Inferior parietal cortex (tissue), 1 donor: ENCODE results near the gene CDIP1.
A peak's percentile ranks its signal among the peaks of the same experiment; 100 is the strongest.

ENCODE experiments used
- DNase-seq: peaks from one replicate; pipeline ENCODE4 v3.0.0-alpha.2; 2016; ENCODE audit errors: extremely low spot score

The CDIP1 gene

DNA sequence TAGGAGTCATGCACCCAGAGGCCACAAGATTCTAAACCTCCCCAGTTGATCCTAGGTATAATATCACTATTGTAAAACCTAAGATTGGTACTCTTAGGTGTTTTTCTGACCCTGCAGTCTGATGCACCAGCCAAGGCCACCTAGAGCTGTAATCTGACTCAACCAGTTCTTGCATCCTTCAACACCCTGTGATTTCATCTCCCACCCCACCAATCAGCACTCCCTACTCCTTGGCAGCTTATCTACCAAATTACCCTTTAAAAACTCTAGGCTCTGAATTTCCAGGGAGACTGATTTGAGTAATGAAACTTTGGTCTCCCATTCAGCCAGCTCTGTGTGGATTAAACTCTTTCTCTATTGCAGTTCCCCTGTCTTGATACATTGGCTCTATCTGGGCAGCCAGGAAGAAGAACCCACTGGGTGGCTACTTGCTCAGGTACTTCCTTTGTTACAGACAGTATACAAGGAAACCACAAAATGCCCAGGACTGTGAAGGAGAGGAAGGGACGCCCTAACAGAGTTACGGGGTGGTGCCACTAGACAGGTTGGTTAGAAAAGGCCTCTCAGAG is 1.2 kb upstream of the CDIP1 start:
- no peak for DNase-seq

DNA sequence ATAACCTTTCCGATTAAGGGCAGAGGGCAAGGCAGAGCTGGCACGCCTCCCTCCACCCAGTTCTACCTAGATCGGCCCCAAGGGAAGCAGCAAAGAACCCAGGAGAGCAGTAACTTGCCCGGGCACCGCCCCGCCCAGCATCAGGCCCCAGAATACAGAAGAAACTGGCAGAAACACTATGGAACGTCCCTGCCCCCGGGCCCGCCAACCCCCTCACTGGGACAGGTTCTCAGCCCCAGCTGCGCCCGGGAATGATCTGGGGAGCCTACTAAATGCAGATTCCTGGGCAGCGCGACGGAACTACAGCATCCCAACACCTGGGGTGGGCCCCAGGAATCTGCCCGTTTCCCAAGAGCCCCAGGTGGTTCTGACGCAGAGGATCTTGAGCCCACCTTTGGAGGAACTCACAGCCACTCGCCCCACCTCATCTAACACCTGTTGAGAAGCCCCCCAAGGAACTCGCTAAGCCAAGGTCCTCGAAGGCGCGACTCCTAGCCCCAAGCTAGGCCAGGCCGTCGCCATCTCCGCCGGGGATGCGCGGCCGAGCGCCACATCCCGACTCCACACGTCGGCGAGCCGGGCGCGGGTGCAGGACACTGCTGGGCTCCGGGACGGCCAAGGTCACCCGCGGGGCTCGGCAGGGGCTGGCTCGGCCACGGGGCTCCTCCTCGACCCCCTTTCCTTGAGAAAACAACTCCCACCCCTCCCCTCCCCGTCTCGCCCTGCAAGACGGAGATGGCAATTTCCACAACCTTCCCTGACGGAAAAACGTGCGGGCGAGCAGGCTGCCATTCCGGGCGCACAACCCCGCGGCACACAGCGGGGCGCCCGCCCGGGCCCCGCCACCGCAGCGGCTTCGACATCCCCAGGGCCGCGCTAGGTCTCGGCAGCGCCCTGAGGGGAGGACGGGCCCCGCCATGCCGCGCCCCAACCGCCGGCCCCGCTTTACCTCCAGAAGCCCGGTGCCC is 913 bp downstream of the CDIP1 start:
- DNase-seq = no peak

DNA sequence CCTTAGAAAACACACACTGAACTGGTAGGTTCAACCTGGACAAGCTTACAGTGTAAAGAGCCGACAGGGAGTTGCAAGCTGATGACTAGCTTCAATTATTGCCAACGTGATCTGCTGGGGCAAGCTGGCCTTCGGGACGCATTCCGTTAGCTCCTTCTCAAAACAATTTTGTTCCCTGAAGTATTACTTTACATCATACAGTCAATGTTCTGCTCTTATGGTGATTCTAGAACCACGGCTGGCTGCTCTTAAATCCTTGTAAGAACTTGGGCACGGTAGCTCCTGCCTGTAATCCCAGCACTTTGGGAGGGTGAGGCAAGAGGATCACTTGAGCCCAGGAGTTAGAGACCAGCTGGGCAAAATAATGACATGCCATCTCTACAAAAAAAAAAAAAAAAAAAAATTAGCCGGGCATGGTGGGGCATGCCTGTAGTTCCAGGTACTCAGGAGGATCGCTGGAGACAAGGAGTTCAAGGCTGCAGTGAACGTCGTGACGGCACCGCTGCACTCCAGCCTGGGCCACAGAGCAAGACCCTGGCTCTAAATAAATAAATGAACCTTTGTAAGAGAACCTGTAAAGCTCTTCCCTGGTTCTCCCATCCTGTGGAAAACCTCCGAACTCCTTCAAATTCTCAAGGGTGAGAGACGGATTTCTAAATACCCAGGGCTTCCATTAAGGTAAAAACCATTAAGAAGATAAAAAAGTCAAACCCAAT is 2.0 kb downstream of the CDIP1 start:
- DNase-seq = no peak

DNA sequence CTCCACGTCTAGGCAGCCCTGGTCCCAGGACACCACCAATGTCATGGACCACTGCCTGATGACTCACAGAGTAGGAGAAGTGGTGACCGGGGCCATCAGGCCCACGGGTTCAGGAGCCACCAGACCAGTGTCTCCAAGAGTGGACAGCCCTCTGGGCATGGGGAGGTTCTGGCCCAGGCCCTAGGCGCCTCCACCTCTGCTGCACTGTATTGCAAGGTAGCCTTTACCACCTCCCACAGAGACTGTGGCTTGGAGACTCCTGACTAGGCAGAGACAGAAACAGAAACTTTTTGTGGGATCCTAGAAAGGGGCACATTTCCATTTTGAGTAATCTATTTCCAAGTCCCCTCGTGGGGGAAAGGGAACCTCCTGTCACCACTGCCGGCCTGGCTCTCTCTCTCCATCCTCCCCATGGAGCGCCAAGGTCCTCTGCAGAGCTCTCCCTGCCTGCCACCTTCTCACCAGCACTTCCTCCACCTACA is 2.9 kb downstream of the CDIP1 start:
- DNase-seq = no peak

DNA sequence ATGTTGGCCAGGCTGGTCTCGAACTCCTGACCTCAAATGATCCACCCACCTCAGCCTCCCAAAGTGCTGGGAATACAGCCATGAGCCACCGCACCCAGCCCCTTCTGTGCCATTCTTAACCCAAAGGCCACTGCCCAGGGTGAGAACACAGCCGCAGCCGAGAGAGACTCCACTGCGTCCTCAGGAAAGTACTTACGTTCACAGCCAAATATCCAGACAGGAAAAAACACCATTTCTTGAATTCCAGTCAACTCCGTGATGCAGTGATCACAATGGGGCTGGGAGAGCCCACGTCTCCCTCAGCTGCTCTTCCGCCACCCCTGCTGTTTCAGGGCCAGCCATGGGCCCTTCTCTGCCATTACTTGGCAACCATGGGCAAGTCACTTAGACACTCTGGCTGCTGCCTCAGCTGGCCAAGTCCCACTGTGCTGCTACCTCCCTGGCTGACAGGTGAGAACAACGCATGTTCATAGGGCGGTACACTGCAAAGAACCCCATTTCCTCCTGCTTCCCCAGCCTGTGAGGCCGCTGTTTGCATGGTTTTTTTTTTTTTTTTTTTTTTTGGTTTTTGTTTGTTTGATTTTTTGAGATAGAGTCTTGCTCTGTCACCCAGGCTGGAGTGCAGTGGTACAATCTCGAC is 4.3 kb downstream of the CDIP1 start:
- no peak for DNase-seq

DNA sequence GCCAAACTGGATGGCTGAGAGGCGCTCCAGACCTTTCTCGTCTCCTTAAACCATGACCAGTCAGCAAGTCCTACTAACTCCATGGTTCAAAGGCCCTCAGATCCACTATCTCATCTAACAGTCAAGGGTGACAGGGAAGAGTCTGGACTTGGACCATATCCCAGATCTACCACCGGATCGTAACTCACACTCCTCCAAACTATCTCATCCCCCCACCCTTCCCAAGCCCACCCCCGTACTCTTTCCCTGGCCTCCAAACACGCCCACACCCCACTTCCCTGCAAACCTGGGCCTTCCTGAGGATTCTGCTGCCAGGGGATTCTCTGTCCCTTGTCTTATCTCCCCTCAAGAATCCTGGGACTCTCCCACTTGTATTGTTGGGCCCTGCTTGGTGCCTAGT is 5.1 kb downstream of the CDIP1 start:
- no peak for DNase-seq

DNA sequence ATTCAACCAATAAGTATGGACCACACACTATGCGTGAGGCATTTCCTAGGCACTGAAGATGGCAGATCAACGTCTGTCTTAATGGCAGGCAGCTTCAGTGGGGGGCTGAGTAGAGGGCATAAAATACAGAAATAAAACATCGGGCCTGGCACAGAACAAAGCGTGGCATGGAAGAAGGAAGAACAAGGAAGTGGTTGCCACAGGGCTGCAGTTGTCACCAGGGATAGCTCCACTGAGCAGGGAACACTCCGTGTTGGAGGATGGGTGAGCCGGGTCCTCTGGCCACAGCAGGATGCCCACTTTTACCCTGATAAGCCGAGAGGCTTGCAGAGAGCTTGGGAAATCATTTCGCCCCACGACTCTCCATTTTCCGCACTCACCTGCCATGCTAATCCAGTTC is 6.3 kb downstream of the CDIP1 start:
- no peak for DNase-seq

DNA sequence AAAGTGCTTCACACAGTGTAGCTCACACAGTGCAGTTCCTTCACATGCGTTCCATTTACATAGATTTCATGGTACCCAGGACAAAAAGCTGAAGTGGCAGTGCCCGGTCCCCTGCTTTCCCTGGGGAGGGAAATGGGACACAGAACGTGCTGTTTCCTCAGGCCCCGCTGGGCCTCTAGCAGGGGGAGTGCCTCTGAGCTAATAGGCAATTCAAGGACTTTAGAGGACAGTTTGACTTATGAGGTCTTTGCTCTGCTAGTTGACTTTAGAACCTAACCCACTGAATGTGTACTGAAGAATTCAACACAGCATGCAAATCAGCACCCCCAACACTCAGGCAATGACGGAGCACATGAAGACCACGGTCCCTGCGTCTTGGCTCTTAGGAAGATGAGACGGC is 6.8 kb downstream of the CDIP1 start:
- DNase-seq = no peak

DNA sequence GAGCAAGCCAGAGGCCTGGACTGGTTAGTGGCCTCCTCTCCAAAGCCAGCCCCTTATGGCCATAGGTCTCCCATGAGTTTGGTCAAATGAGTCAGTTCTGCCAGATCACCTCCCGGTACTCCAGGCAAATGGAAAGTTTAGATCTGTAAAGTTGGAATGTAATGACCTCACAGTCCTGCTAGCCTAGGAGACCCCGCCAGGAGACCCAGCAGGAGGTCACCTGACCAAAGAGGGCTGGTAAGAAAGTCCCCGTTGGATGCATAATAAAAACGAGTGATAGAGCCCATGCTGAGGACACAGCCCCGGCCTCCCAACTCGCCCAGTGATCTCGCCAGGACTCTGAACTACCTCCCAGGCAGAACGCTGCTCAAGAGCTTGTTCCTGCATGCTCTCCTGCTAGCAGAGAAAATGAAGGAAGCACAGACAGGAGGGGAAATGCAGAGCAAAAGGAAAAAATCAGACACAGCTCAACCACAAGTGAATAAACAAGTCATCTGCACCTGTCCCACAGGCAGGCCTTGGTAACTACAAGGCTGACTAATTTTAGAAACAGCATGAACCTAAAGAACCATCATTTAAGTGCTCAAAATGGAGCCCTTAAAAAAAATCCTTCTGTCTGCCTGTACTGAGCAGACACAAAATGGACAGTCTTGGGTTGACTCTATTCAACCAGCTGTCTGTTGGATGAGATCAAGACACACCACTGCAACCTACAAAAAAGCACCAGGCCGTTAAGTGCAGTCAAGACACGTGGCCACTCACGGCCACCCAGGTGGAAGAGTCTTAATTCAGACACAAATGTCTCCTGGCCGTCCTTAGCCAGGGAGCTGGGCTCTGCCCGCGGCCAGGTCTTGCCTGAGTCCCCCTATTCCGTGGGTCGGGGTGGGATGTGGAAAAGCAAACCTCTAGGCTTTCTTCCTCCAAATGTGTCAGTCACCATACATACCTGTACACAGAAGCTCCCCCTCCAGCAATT is 9.2 kb downstream of the CDIP1 start:
- DNase-seq = no peak

DNA sequence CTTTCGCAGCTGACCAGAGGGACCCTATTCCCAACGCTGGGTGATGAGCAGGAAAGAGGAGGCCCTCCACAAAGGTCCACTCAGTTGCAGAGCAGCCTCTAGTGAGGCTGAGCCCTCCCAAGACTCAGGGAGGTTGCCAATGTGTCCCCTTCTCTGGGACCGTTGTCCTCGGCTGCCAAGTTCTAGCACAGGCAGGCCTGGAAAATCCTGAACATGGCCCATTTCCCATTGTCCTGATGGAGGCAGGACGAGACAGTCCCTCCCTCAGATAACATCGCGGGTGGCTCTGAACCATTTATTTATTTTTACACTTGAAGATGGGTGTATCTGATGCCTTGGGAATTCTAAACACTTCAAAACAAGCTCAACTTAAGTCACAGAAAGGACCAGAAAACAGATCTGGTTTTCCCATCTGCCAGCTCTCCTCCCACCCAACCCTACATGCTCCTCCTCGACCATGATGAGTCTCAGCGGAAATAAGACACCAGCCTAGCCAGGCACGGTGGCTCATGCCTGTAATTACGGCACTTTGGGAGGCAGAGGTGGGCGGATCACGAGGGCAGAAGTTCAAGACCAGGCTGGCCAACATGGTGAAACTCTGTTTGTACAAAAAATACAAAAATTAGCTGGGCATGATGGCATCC is 12.8 kb downstream of the CDIP1 start:
- no peak for DNase-seq

DNA sequence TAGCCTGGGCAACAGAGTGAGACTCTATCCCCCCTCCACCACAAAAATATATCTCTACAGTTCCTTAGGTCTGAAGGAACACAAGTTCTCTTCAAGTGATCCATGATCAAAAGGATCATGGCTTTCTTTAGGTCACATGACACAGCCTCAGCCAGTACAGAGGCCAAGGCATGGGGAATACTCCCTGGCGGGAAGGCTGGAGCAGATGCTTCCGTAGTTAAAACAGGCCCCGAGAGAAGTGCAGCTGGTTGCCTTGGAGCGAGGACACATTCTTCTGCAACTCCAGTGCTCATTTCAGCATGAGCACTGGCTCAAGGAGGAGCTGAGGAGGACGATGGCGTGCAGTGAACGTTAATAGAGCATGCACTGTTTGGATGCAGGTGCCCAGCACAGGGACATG is 13.5 kb downstream of the CDIP1 start:
- no peak for DNase-seq

DNA sequence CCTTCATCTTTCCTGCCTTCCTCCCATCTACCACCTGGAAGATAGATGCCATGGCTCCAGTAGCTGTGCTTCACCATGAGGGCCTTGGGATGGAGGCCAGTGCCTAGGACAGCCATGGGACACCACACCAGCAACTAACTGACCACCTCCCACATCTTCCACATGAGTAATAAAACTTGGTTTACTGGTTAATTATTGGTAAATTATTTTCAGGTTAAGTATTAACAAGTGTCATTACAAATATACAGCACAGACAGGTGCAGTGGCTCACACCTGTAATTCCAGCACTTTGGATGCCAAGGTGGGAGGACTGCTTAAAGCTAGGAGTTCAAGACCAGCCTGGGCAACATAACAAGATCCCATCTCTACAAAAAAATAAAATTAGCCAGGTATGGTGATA is 14.0 kb downstream of the CDIP1 start:
- DNase-seq = no peak

DNA sequence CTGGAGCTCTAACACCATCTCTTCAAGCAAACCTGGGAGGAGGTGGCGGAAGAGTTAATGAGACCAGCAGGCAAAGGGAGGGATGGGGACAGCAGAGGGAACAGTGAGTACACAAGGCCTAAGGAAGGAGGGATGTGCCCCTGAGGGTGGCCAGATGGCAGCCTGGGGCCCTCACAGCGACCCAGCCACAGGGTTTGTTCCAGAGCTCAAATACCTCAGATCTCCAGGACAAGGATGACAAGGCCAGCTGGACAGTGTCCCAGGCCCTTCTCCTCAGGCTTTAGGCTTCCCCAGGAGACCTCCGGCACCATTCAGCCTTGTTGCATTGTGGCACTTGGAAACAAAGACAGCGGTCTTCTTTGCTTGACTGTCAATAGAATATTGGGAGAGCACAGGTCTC is 14.9 kb downstream of the CDIP1 start:
- no peak for DNase-seq

DNA sequence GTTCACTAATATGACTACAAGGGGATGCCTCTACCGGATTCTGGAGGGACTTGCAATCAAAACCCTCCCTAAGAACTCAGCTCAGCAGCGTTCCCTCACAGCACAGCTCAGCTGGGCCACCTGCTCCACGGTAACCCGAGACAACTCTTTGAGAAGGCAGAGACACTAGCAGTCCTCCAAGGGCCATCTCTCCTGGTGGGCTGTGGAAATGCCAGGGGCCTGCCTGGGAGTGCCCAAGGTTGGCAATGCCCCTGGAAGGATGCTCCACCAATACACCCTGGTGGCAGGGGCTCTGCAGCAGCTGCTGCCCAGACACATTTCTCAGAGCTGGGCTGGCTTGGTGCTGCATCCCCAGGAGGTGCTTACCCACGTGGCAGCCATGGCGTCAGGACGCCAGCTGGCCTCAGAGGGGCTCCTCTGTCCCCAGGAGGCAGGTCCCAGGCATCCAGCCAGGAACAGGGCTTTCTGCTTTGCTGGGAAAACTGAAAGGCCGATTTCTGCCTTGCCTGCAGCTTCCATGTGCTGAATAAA is 16.5 kb downstream of the CDIP1 start:
- peak; percentile 73 for DNase-seq

DNA sequence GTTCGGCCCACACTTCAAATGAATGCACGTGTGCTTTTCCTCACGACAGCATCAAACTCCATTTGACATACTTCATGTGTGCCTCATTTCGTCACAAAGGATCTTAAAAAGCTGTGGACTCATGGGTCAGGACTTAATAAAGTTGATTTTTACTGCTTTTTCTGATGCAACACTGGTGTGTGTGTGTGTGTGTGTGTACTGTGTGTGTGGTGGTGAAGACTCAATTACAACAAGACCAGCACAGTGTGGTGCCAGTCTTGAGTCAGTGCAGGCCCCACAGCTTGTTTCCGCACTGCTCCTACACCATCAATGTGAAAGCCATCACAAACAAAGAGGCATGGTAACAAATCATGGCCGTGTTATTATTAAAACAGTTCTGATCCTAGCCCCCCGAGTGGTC is 17.7 kb downstream of the CDIP1 start:
- no peak for DNase-seq

DNA sequence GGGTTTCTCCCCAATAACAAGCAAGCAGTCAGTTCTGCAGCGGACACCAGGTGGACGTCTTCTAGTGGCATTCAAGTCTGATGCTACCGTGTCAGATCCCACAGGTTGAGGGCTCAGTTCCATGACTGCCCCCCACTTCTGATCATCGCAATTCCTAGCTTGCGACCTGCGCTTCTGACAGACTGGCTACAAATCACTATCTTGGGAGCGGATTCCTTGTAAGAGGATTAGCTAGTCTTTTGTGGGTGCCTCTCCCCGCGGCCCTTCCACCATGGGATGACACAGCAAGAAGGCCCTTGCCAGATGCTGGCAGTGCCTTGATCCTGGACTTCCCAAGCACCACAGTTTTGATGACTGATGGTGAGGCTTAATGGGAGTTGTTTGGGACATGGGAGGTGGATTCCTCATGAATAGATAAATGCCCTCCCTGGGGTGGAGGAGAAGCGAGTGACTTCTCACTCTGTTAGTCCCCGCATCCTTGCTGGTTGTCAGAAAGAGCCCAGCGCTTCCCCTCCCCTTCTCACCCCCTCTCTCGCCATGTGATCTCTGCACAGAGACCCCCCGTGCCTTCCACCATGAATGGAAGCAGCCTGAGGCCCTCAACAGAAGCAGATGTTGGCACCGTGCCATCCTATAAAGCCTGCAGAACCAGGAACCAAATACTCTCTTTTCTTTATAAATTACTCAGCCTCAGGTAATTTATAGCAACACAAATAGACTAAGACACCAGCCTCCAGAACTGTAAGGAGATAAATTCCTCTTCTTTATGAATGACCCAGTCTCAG is 19.1 kb downstream of the CDIP1 start:
- DNase-seq = no peak

DNA sequence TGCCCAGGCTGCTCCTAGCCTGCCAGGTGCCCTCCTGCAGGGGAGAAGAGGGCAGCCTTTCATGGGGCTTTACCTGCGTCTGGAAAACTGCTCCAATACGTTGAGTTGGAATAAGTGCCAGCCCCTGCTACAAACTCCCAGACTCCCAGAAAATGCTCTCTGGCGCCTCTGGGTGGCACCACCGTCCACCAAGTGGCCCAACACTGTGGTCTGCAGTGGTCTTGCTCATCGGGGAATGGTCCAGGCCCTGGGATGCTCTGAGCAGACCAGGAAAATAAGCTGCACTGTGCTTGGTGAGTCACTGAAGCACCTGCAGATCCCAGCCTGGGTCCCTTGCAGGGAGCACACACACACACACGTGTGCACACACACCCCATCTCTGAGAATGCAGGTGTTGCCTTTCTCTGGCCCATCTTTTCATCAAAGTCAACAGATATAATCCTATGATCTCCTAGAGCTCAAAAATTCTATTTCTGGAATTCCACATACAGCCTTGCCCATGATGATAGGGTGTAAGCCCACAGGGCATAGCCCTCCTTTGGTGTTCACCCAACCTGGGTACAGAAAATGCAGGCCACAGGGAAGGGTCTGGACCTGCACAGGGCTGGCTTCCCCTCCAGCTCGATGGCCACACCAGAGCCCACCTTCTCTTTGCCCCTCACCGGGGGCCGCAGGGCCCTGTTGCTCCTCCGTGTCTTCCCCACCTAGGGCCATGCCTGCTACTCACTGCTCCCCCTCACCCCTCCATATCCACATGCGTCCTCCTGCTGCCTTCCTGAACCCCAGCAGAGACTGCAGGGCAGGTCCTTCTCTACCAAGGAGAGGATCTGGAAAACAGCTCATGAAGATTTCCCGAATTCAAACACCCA is 20.5 kb downstream of the CDIP1 start:
- DNase-seq = no peak

DNA sequence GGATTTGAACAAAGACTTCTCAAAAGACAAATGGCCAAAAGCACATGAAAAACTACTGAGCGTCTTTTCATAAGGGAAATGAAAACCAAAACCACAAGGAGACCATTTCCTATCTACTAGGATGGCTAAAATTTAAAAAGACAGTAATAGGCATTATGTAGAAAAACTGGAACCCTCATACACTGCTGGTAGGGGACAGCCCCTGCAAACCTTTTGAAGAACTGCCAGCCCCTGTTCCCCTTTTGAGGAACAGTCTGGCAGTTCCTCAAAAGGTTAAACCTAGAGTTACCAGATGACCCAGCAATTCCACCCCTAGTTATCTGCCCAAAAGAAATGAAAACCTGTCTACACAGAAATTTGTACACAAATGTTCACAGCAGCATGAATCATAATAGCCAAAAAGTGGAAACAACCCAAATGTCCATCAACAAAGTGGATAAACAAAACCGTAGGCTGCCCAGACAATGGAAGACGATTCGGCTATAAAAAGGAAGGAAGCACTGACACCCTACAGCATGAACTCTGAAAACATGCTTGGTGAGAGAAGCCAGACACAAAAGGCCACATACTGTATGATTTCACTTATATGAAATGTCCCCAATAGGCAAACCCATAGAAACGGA is 22.9 kb downstream of the CDIP1 start:
- no peak for DNase-seq
